ENCODE measurements around the gene KIF6. TPM values are rescaled to one million over a fixed set of nuclear protein-coding genes. Genes with fewer than 3 reads are reported as not detected.

The KIF6 gene
- total RNA-seq, 1 experiment from 2014 or later, result 2.7 TPM

DNA sequence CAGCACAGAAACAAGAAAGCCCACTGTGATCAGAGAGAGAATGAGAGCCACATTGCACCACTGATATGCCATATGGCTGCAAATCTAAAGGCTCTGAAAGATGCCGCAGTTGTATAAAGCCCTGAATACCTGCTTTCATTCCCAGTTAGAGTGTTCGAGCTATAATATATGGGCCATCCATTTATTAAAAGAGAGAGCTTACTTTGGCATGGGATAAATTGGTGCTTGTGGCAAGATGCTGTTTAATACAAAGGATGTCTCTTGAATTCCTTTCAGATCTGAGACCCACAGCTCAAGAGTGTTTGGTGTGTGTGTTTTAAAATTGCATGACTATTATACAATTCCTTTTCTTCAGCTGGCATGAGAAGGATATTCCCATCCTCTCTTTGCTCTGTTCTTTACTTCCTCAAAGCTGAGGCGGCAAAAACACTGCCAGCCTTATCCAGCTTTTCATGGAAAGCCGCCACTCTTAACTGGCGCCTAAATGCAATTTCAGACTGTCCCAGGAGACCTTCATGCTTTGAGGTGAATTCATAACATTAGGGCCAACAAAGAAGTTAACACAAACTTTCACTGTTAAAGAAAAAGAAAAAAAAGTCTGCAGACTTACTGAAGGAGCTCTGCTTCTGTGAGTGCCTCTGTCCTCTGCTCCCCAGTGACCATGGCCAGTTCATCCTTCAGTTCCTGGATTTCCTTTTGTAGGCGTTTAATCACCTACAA, 147.6 kb downstream of the KIF6 start:
- CTCF ChIA-PET, result no interaction called here
- peak; percentile 18 for DNase-seq (ENCODE audit: low spot score)
- no peaks in the 10 kb centered on the region for H3K27me3 ChIP-seq (replicated peaks; ENCODE audit: insufficient read depth, low read depth, low read length, poor library complexity)
- peak overlapping the region; percentile 52 for H3K27ac ChIP-seq (ENCODE audit: low read depth, low read length, poor library complexity, severe bottlenecking)
- BruUV-seq (replicated peaks), result no TSS peak
- POLR2A ChIA-PET (ENCODE audit: low non-redundant PET), result no interaction called here
- peaks cover 33% of the 10 kb centered on the region for H3K4me1 ChIP-seq (ENCODE audit: insufficient read depth, low read length, poor library complexity, severe bottlenecking)
- no peak for TF ChIP-seq CTCF (conservative IDR thresholded peaks at IDR 0.05; ENCODE audit: low read depth, low read length)
- TF ChIP-seq EZH2 (IDR thresholded peaks at IDR 0.05; ENCODE audit: borderline replicate concordance, low read depth, low read length, poor library complexity, severe bottlenecking), result no peak
- intact Hi-C loops (cut with micrococcal nuclease; ENCODE audit: unreplicated experiment), result no loop called here
- no peaks in the 10 kb centered on the region for H3K9me3 ChIP-seq (ENCODE audit: low read depth, low read length, poor library complexity, severe bottlenecking)
- no peaks in the 10 kb centered on the region for H3K36me3 ChIP-seq (ENCODE audit: insufficient read depth, low read length, poor library complexity, severe bottlenecking)
- H3K4me3 ChIP-seq (ENCODE audit: low read depth, low read length, poor library complexity, severe bottlenecking), result no peak overlapping the region

- BruUV-seq (replicated peaks), result no TSS peak
- no peaks in the 10 kb centered on the region for H3K9me3 ChIP-seq (ENCODE audit: low read depth, low read length, poor library complexity, severe bottlenecking)
- no peaks in the 10 kb centered on the region for H3K27me3 ChIP-seq (replicated peaks; ENCODE audit: insufficient read depth, low read depth, low read length, poor library complexity)
- peak; percentile 90 for DNase-seq (ENCODE audit: low spot score)
- CTCF ChIA-PET, result interaction anchor here (0.5 kb wide), 1 partner anchor 155 kb away, joined by 3 read pairs; no protein-coding TSS in a partner anchor
- intact Hi-C loops (cut with micrococcal nuclease; ENCODE audit: unreplicated experiment), result no loop called here
- H3K4me1 ChIP-seq (ENCODE audit: insufficient read depth, low read length, poor library complexity, severe bottlenecking), result peaks cover 33% of the 10 kb centered on the region
- H3K4me3 ChIP-seq (ENCODE audit: low read depth, low read length, poor library complexity, severe bottlenecking), result no peak overlapping the region
- TF ChIP-seq EZH2 (IDR thresholded peaks at IDR 0.05; ENCODE audit: borderline replicate concordance, low read depth, low read length, poor library complexity, severe bottlenecking) (no peak), CTCF (conservative IDR thresholded peaks at IDR 0.05; ENCODE audit: low read depth, low read length) (no peak)
- H3K27ac ChIP-seq (ENCODE audit: low read depth, low read length, poor library complexity, severe bottlenecking), result peak overlapping the region; percentile 52
- POLR2A ChIA-PET (ENCODE audit: low non-redundant PET), result no interaction called here
- no peaks in the 10 kb centered on the region for H3K36me3 ChIP-seq (ENCODE audit: insufficient read depth, low read length, poor library complexity, severe bottlenecking)
Observed at GRCh38 chr6:39576556-39577303, 148.5 kb downstream of the KIF6 start.

GRCh38 chr6:39574991-39575390, 150.2 kb downstream of the KIF6 start:
- TF ChIP-seq EZH2 (IDR thresholded peaks at IDR 0.05; ENCODE audit: borderline replicate concordance, low read depth, low read length, poor library complexity, severe bottlenecking), result no peak
- no peak for TF ChIP-seq CTCF (conservative IDR thresholded peaks at IDR 0.05; ENCODE audit: low read depth, low read length)
- POLR2A ChIA-PET (ENCODE audit: low non-redundant PET), result no interaction called here
- H3K27ac ChIP-seq (ENCODE audit: low read depth, low read length, poor library complexity, severe bottlenecking), result no peak overlapping the region
- CTCF ChIA-PET, result no interaction called here
- H3K27me3 ChIP-seq (replicated peaks; ENCODE audit: insufficient read depth, low read depth, low read length, poor library complexity), result no peaks in the 10 kb centered on the region
- H3K36me3 ChIP-seq (ENCODE audit: insufficient read depth, low read length, poor library complexity, severe bottlenecking), result no peaks in the 10 kb centered on the region
- peaks cover 33% of the 10 kb centered on the region for H3K4me1 ChIP-seq (ENCODE audit: insufficient read depth, low read length, poor library complexity, severe bottlenecking)
- H3K9me3 ChIP-seq (ENCODE audit: low read depth, low read length, poor library complexity, severe bottlenecking), result no peaks in the 10 kb centered on the region
- intact Hi-C loops (cut with micrococcal nuclease; ENCODE audit: unreplicated experiment), result no loop called here
- BruUV-seq (replicated peaks), result no TSS peak
- H3K4me3 ChIP-seq (ENCODE audit: low read depth, low read length, poor library complexity, severe bottlenecking), result no peak overlapping the region
- DNase-seq (ENCODE audit: low spot score), result no peak
